Cardiac muscle cell (in vitro differentiated cells and primary cell): ENCODE data around the gene FAM120A. TPM values are rescaled to one million over a fixed set of nuclear protein-coding genes. Genes with fewer than 3 reads are reported as not detected.

ENCODE experiments used
- DNase-seq, 2 donors: peaks; one replicate each; pipeline versions ENCODE4 v3.0.0 to v3.0.0-alpha.2; 2010 to 2017; ENCODE audit warnings: low read depth in 1 of 2, low spot score in 1 of 2
- H3K27ac ChIP-seq: fragments of 200-600 bp; sonication (generic); 2 replicates; pipeline ENCODE4 v1.5.1; 2016
- H3K27me3 ChIP-seq: fragments of 200-600 bp; sonication (generic); 2 replicates; pipeline ENCODE4 v1.6.0; 2016; ENCODE audit warnings: control low read depth
- H3K36me3 ChIP-seq: fragments of 200-600 bp; sonication (generic); 2 replicates; pipeline ENCODE4 v1.5.1; 2016; ENCODE audit warnings: control low read depth
- H3K4me1 ChIP-seq: fragments of 200-600 bp; sonication (generic); 2 replicates; pipeline ENCODE4 v1.8.1; 2017; ENCODE audit warnings: low read depth, mild to moderate bottlenecking, mixed run types
- H3K4me3 ChIP-seq: fragments of 200-600 bp; sonication (generic); 2 replicates; pipeline ENCODE4 v1.5.1; 2016; ENCODE audit warnings: mild to moderate bottlenecking
- H3K9me3 ChIP-seq: fragments of 200-600 bp; sonication (generic); 2 replicates; pipeline ENCODE4 v1.5.1; 2017; ENCODE audit warnings: low read depth, mild to moderate bottlenecking, control low read depth
- CTCF ChIP-seq: IDR thresholded peaks from 2 replicates; pipeline ENCODE4 v1.5.1; 2012; ENCODE audit warnings: low read depth, mild to moderate bottlenecking, low read length
- polyA plus RNA-seq: library from polyadenylated mRNA; unstranded; fragments of >200 nt; fragmentation: Nextera tagmentation; extraction: Ambion mirVana; gene quantifications from 2 replicates; pipeline ENCODE4 v1.2.1, GENCODE V29; 2016
- total RNA-seq: library from RNA; depleted of rRNA; stranded (reverse); fragments of >200 nt; gene quantifications from 2 replicates; pipeline ENCODE4 v1.2.3, GENCODE V29; 2016

FAM120A gene
- total and polyA plus RNA-seq, 2 experiments from 2014 or later: 12.9 to 39.8 TPM

GRCh38 chr9:93471124-93471523 lies 19.6 kb downstream of the FAM120A start:
- Histone ChIP-seq H3K9me3 (no peaks in the 10 kb centered on the region), H3K36me3 (no peaks in the 10 kb centered on the region), H3K4me3 (no peak overlapping the region), H3K4me1 (peaks cover 23% of the 10 kb centered on the region), H3K27me3 (no peaks in the 10 kb centered on the region), H3K27ac (no peak overlapping the region)
- DNase-seq: no peak
- TF ChIP-seq CTCF: no peak

- Histone ChIP-seq H3K36me3 (no peaks in the 10 kb centered on the region), H3K27me3 (no peaks in the 10 kb centered on the region), H3K4me3 (no peak overlapping the region), H3K27ac (no peak overlapping the region), H3K4me1 (peaks cover 26% of the 10 kb centered on the region), H3K9me3 (no peaks in the 10 kb centered on the region)
- no peak for TF ChIP-seq CTCF
- peak in 1 of 2 donors; percentile 63 for DNase-seq
Observed at GRCh38 chr9:93473411-93473810, 21.9 kb downstream of the FAM120A start.

GRCh38 chr9:93475108-93475507 lies 23.6 kb downstream of the FAM120A start:
- Histone ChIP-seq H3K9me3 (no peaks in the 10 kb centered on the region), H3K27me3 (no peaks in the 10 kb centered on the region), H3K36me3 (no peaks in the 10 kb centered on the region), H3K27ac (no peak overlapping the region), H3K4me3 (no peak overlapping the region), H3K4me1 (peaks cover 11% of the 10 kb centered on the region)
- TF ChIP-seq CTCF: no peak
- no peak for DNase-seq

- H3K4me1 ChIP-seq: peaks cover 15% of the 10 kb centered on the region
- no peaks in the 10 kb centered on the region for H3K27me3 ChIP-seq
- no peak overlapping the region for H3K4me3 ChIP-seq
- no peaks in the 10 kb centered on the region for H3K36me3 ChIP-seq
- no peak for TF ChIP-seq CTCF
- no peaks in the 10 kb centered on the region for H3K9me3 ChIP-seq
- peak in 1 of 2 donors; percentile 15 for DNase-seq
- H3K27ac ChIP-seq: no peak overlapping the region
Observed at GRCh38 chr9:93475856-93476255, 24.4 kb downstream of the FAM120A start.

- H3K4me1 ChIP-seq: peaks cover 19% of the 10 kb centered on the region
- no peak for TF ChIP-seq CTCF
- no peaks in the 10 kb centered on the region for H3K36me3 ChIP-seq
- peak in 1 of 2 donors; percentile 31 for DNase-seq
- no peaks in the 10 kb centered on the region for H3K27me3 ChIP-seq
- no peaks in the 10 kb centered on the region for H3K9me3 ChIP-seq
- no peak overlapping the region for H3K4me3 ChIP-seq
- H3K27ac ChIP-seq: no peak overlapping the region
Observed at GRCh38 chr9:93476924-93477323, 25.4 kb downstream of the FAM120A start.

- Histone ChIP-seq H3K4me1 (peaks cover 20% of the 10 kb centered on the region), H3K4me3 (no peak overlapping the region), H3K36me3 (no peaks in the 10 kb centered on the region), H3K27ac (no peak overlapping the region), H3K9me3 (no peaks in the 10 kb centered on the region), H3K27me3 (no peaks in the 10 kb centered on the region)
- TF ChIP-seq CTCF: no peak
- no peak for DNase-seq
Observed at GRCh38 chr9:93477397-93477796, 25.9 kb downstream of the FAM120A start.
